Esophagus muscularis mucosa (tissue), 3 donors: ENCODE measurements around the gene RIC8B.

ENCODE experiments used
- POLR2A ChIP-seq: fragments of 450-650 bp; IDR thresholded peaks from one replicate; pipeline ENCODE4 v1.6.1; 2017; ENCODE audit warnings: antibody characterized with exemption, moderate library complexity, mild to moderate bottlenecking, low read depth
- TF ChIP-seq, protein P1 (sequence below), 3 experiments: fragments of 200-600 bp in 2 of 3; fragments of 450-650 bp in 1 of 3; sonication (generic) in 2 of 3; IDR thresholded peaks; one replicate each; pipeline ENCODE4 v1.5.1; 2017 to 2019; ENCODE audit warnings: antibody characterized with exemption in 3 of 3, mild to moderate bottlenecking in 2 of 3, moderate library complexity in 1 of 3

DNA sequence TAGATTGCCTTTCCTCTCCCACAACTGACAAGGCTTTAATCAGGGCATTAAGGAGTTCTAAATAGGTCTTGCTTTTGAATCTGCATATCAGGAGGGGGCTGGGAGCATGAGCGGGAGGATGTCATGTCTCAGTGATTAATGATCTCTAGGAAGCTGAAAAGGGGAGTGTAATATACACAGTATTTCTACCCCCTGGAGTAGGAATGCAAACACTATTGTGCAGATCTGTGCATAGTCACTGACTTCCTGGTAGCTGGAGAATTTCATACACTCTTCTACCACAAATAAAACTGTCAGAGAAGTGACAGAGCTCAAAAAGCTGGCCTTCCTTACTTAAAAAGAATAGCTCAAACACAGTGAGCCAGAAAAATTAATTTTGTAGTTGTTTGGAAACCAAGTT is 65.8 kb downstream of the RIC8B start:
- TF ChIP-seq POLR2A: no peak
- TF ChIP-seq, protein P1, sequence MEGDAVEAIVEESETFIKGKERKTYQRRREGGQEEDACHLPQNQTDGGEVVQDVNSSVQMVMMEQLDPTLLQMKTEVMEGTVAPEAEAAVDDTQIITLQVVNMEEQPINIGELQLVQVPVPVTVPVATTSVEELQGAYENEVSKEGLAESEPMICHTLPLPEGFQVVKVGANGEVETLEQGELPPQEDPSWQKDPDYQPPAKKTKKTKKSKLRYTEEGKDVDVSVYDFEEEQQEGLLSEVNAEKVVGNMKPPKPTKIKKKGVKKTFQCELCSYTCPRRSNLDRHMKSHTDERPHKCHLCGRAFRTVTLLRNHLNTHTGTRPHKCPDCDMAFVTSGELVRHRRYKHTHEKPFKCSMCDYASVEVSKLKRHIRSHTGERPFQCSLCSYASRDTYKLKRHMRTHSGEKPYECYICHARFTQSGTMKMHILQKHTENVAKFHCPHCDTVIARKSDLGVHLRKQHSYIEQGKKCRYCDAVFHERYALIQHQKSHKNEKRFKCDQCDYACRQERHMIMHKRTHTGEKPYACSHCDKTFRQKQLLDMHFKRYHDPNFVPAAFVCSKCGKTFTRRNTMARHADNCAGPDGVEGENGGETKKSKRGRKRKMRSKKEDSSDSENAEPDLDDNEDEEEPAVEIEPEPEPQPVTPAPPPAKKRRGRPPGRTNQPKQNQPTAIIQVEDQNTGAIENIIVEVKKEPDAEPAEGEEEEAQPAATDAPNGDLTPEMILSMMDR (IDR thresholded peaks at IDR 0.05): no peak
